ENCODE data around the gene TEX30. TPM values are rescaled to one million over a fixed set of nuclear protein-coding genes. Genes with fewer than 3 reads are reported as not detected.

Gene TEX30
- 10.7 to 13.2 TPM (median 12.5 TPM) in 5 replicates for total RNA-seq (2022; extraction: Qiagen RNA extraction)

GRCh38 chr13:102773441-102774213 is at the start of gene TEX30:
Gene TEX30, minus strand, starts transcription at chr13:102773786. Its CDS starts 3,760 bp downstream, at chr13:102770026.

DNA sequence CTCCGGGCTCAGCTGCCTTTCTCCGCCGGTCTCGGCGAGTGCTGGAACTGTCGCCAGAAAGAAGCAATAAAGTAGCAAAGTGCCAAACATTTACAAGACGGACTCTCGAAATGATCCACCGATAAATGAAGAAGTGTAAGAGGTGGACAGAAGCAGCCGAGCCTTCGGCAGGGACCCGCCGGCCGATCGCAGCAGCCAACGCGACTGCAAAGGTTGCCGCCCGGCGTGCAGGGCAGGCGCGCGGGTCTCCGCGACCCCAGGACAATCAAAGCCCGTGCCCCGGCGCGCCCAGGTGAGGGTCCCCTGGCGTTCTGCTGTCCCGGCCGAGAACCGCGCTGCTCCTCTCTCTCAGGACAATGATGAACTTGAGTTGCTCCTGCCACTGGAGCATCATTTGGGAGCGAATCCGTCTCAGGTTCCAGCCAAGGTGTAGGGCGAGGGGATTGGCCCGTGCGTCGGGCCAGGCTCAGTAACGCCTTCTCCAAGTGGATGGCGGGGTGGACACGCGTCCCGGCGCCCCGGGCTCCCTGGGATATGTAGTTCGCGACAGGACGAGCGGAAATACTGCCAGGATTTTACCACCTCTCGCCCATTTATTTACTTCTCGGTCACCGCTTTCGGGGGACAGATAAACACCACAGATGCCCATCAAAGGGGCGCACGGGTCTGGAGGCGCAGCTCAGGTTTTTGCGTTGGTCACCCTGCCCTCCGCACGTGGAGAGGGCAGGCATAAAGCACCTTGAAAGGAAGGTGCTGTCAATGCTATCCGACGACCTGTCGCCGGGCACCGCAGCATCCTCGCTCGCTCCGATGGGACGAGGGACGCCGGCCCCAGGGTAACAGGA is 25.2 kb upstream of the TEX30 start, which contains the start of the genes BIVM and POGLUT2:
Gene BIVM, plus strand, starts transcription at position 539 of the 845 bp plus-strand sequence. CDS start 8,149 bp downstream, outside the sequence.
Gene POGLUT2, minus strand, starts transcription at position 396 of the 845 bp plus-strand sequence. Its CDS starts 306 bp downstream, at position 90.

Other genes with a start within 250 kb of the TEX30 start
- 10.3 to 18.8 TPM (median 17.3 TPM) in 5 replicates for gene TPP2, start 176.8 kb downstream of the TEX30 start, total RNA-seq (2022; extraction: Qiagen RNA extraction)
- gene METTL21C, start 78.7 kb downstream of the TEX30 start, total RNA-seq (2022; extraction: Qiagen RNA extraction) = not detected in 5 replicates
- gene POGLUT2, start 25.2 kb upstream of the TEX30 start, total RNA-seq (2022; extraction: Qiagen RNA extraction) = 5.4 to 7.0 TPM (median 6.4 TPM) in 5 replicates
- 2.3 to 4.4 TPM (median 3.8 TPM) in 5 replicates for gene BIVM, start 25.3 kb upstream of the TEX30 start, total RNA-seq (2022; extraction: Qiagen RNA extraction)
- 14.9 to 20.9 TPM (median 17.5 TPM) in 5 replicates for gene ERCC5, start 72.2 kb upstream of the TEX30 start, total RNA-seq (2022; extraction: Qiagen RNA extraction)

Measured in A549 treated with dexamethasone at 1 μM for 4 hours (cell line).